ENCODE results near the gene KCNB1.

The KCNB1 gene

DNA sequence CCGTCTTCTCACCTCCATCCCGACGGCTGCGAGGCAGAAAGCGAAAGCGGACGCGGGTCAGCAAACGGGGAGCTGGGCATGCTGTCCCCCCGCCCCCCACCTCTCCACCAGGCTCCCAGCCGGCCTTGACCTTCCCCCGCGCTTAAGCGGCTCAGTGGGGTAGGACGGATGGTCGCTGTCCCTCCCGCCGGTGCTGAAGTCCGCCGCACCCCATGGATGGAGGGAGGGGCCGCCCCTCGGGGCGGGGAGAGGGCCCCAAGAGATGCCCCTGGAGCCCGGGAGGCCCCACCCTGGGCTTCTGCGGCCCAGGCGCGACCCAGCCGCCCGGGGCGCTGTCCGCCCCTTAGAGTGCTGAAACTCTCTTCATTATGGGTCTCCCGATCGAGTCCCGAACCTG is at the start of gene KCNB1:
Gene KCNB1, minus strand, starts transcription at position 48 of the 397 bp plus-strand sequence. CDS start 188 bp downstream, outside the sequence.
- TF ChIP-seq, protein P1, sequence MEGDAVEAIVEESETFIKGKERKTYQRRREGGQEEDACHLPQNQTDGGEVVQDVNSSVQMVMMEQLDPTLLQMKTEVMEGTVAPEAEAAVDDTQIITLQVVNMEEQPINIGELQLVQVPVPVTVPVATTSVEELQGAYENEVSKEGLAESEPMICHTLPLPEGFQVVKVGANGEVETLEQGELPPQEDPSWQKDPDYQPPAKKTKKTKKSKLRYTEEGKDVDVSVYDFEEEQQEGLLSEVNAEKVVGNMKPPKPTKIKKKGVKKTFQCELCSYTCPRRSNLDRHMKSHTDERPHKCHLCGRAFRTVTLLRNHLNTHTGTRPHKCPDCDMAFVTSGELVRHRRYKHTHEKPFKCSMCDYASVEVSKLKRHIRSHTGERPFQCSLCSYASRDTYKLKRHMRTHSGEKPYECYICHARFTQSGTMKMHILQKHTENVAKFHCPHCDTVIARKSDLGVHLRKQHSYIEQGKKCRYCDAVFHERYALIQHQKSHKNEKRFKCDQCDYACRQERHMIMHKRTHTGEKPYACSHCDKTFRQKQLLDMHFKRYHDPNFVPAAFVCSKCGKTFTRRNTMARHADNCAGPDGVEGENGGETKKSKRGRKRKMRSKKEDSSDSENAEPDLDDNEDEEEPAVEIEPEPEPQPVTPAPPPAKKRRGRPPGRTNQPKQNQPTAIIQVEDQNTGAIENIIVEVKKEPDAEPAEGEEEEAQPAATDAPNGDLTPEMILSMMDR (IDR thresholded peaks at IDR 0.05): no peak

DNA sequence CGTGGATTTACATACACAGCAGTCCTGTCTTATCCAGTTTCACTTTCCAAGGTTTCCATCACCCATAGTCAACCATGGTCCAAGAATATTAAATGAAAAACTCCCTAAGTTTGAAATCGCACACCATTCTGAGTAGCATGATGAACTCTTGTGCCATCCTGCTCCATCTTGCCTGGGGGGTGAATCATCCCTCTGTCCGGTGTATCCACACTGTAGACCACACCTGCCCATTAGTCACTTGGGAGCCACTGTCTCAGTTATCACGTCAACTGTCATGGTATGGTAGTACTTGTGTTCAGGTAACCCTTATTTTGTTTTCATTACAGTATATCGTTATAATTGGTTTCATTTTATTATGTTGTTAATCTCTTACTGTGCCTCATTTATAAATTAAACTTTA is 47.0 kb upstream of the KCNB1 start:
- TF ChIP-seq, protein P1 (IDR thresholded peaks at IDR 0.05): no peak

DNA sequence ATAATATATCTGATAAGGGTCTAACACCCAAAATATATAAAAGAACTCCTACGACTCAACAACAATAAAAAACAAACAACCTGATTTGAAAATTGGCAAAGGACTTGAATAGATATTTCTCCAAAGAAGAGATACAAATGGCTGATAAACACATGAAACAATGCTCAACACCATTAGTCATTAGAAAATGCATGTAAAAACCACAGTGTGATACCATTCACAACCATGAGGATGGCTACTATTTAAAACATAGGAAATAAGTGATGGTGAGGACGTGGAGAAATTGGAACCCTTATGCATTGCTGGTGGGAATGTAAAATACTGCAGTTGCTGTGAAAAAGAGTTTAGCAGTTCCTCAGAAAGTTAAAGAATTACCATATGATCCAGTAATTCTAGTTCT is 44.1 kb upstream of the KCNB1 start:
- TF ChIP-seq, protein P1 (IDR thresholded peaks at IDR 0.05): no peak

DNA sequence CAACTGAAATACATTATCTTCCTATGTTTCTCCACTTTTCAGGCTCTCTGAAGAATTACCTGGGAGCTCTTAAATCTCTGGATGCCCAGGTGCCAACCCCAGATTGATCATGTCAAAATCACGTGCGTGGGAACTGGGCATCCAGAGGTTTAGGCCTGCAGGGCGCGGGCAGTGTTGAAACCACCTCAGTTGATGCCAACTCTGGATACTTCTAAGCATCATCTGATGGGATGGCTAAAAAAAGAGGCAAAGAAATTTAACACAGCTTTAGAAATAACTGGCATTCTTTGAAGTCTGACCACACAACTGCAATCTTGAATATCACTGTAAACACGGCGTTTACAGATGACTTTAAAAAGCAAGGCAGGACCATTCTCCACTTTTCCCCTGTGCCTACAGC is 43.6 kb upstream of the KCNB1 start:
- TF ChIP-seq, protein P1 (IDR thresholded peaks at IDR 0.05): no peak

DNA sequence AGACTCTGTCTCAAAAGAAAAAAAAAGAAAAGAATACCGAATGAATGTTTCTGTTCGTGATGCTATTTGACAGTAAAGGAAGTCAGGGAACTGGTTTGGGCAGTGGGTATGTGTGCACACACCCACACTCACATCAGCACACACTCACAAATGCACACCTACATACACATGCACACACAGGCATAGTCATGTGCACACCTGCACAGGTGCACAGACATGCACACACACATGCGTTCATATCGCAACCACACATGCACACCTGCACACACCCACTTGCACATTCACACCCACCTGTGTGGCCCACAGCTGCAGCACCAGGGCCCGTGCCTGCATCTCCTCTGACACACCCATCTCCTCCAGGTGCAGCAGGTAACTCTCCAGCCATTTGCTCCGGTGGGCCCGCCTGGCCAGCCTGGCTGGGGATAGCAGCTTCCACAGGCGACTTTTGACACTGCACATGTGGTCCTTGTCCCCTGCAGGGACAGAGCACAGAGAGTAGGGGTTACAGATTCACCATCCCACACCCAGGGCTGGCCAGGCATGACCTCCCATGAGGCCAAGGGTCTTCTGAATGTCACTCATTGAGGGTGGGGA is 41.4 kb upstream of the KCNB1 start:
- TF ChIP-seq, protein P1 (IDR thresholded peaks at IDR 0.05): no peak

DNA sequence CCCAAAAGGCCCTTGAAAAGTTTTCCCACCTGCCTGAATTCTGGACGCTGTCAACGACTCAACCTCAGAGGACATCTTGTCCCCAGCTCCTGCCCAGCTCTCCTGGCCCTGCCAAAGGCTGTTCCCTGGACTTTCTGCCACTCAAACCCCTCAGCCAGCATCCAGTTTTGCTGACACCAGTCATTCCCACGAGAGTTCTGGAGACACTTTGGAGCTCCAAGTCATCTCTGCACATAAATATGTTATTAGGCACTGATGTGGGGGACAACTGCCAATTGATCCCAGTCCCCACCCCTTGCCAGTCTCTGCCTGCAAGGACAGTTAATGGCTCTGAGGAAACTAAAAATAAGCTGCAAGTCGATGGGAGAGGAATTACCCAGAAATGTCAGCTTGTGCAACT is 38.9 kb upstream of the KCNB1 start:
- TF ChIP-seq, protein P1 (IDR thresholded peaks at IDR 0.05): no peak

DNA sequence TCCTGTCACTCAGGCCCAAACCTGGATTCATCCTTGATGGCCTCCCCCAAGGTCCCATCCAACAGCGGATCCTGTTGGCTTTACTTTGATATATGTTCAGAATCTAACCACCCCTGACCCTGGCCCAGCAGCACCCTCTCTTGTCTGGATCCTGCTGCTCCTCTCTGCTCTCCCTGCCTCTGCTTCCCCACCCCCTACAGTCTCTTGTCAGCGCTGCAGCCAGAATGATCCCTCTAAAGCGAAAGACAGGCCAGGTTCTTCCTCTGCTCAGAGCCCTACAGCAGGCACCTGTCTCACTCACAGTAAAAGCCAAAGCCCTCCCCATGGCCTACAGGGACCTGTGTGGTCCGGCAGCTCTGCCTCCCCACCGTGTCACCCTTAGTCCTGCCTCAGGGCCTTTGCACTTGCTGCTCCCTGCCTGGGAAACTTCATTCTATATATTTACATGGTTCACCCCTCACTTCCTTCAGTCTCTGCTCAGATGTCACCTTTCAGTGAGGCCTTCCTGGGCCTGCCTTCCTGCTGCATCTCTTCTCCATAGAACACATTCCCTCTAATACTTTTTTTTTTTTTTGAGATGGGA is 37.4 kb upstream of the KCNB1 start:
- TF ChIP-seq, protein P1 (IDR thresholded peaks at IDR 0.05): no peak
